ENCODE results near the gene POLR1E. TPM values are rescaled to one million over a fixed set of nuclear protein-coding genes. Genes with fewer than 3 reads are reported as not detected.
A peak's percentile ranks its signal among the peaks of the same experiment; 100 is the strongest.

The POLR1E gene
- polyA plus RNA-seq, 1 donor (not counting 4 experiments of a cell fraction or from before 2014, with no cell fraction given): 44.4 TPM

GRCh38 chr9:37464426-37465248, 21.1 kb upstream of the POLR1E start:
- Histone ChIP-seq H3K79me2 (ENCODE audit: control insufficient read depth, insufficient read depth, low read length) (peaks cover 45% of the 10 kb centered on the region), H3K4me1 (ENCODE audit: control insufficient read depth, extremely low read depth, insufficient read depth, low read length) (peaks cover 22% of the 10 kb centered on the region), H3K9ac (ENCODE audit: control insufficient read depth, extremely low read depth, insufficient read depth, low read length) (peak overlapping the region; percentile 93), H3K27ac (ENCODE audit: control insufficient read depth, insufficient read depth, low read length) (peak overlapping the region; percentile 95), H2AFZ (ENCODE audit: control insufficient read depth, low read length) (peak overlapping the region; percentile 83), H3K4me3 (ENCODE audit: control insufficient read depth in 2 of 3, extremely low read depth in 1 of 3, insufficient read depth in 2 of 3, low read depth in 1 of 3, low read length in 3 of 3) (peak overlapping the region; percentile 66 to 85 (median 82)), H3K9me3 (ENCODE audit: control insufficient read depth, low read depth, low read length) (no peaks in the 10 kb centered on the region), H3K4me2 (ENCODE audit: control insufficient read depth, extremely low read depth, insufficient read depth, low read depth, low read length) (peak overlapping the region; percentile 96), H3K9me1 (ENCODE audit: control insufficient read depth, extremely low read depth, insufficient read depth, low read length) (no peaks in the 10 kb centered on the region), H4K20me1 (ENCODE audit: control insufficient read depth, extremely low read depth, insufficient read depth, low read length) (no peaks in the 10 kb centered on the region), H3K27me3 (ENCODE audit: control insufficient read depth, extremely low read depth, insufficient read depth, low read length) (no peaks in the 10 kb centered on the region), H3K36me3 (ENCODE audit: control insufficient read depth in 2 of 2, extremely low read depth in 1 of 2, insufficient read depth in 2 of 2, low read length in 2 of 2) (no peaks in the 10 kb centered on the region)
- peak; percentile 48 for FAIRE-seq
- TF ChIP-seq EZH2 (IDR thresholded peaks at IDR 0.05; ENCODE audit: low read length) (no peak), CTCF (optimal IDR thresholded peaks at IDR 0.05 in 1 of 3, IDR thresholded peaks at IDR 0.05 in 1 of 3, conservative IDR thresholded peaks at IDR 0.05 in 1 of 3; ENCODE audit: extremely low read depth in 1 of 3, insufficient read depth in 2 of 3, low read length in 3 of 3) (no peak)
- DNase-seq (ENCODE audit: low read depth, low spot score): no peak
- dilution Hi-C loops (cut with MboI; ENCODE audit: extremely low pct_ligation_motif_present, low sequenced_read_pairs): no loop called here

GRCh38 chr9:37465249-37466036, 20.3 kb upstream of the POLR1E start, which contains the start of gene ZBTB5:
Gene ZBTB5 (minus strand): TSS chr9:37465450. CDS start chr9:37442551, 22,899 bp downstream.
- Histone ChIP-seq H3K27ac (ENCODE audit: control insufficient read depth, insufficient read depth, low read length) (peak within 1 kb of the TSS; percentile 95), H3K4me2 (ENCODE audit: control insufficient read depth, extremely low read depth, insufficient read depth, low read depth, low read length) (peak within 1 kb of the TSS; percentile 96), H4K20me1 (ENCODE audit: control insufficient read depth, extremely low read depth, insufficient read depth, low read length) (no peaks in the 10 kb centered on the region), H3K4me1 (ENCODE audit: control insufficient read depth, extremely low read depth, insufficient read depth, low read length) (peaks cover 22% of the 10 kb centered on the region), H3K9me3 (ENCODE audit: control insufficient read depth, low read depth, low read length) (no peaks in the 10 kb centered on the region), H3K36me3 (ENCODE audit: control insufficient read depth in 2 of 2, extremely low read depth in 1 of 2, insufficient read depth in 2 of 2, low read length in 2 of 2) (no peaks in the 10 kb centered on the region), H3K27me3 (ENCODE audit: control insufficient read depth, extremely low read depth, insufficient read depth, low read length) (no peaks in the 10 kb centered on the region), H3K4me3 (ENCODE audit: control insufficient read depth in 2 of 3, extremely low read depth in 1 of 3, insufficient read depth in 2 of 3, low read depth in 1 of 3, low read length in 3 of 3) (peak within 1 kb of the TSS; percentile 82 to 85 (median 84)), H3K9me1 (ENCODE audit: control insufficient read depth, extremely low read depth, insufficient read depth, low read length) (no peaks in the 10 kb centered on the region), H3K79me2 (ENCODE audit: control insufficient read depth, insufficient read depth, low read length) (peaks cover 39% of the 10 kb centered on the region), H2AFZ (ENCODE audit: control insufficient read depth, low read length) (peak within 1 kb of the TSS; percentile 83), H3K9ac (ENCODE audit: control insufficient read depth, extremely low read depth, insufficient read depth, low read length) (peak within 1 kb of the TSS; percentile 93)
- FAIRE-seq (peak; percentile 84), DNase-seq (ENCODE audit: low read depth, low spot score) (peak; percentile 98)
- dilution Hi-C loops (cut with MboI; ENCODE audit: extremely low pct_ligation_motif_present, low sequenced_read_pairs): no loop called here
- TF ChIP-seq EZH2 (IDR thresholded peaks at IDR 0.05; ENCODE audit: low read length) (no peak), CTCF (optimal IDR thresholded peaks at IDR 0.05 in 1 of 3, IDR thresholded peaks at IDR 0.05 in 1 of 3, conservative IDR thresholded peaks at IDR 0.05 in 1 of 3; ENCODE audit: extremely low read depth in 1 of 3, insufficient read depth in 2 of 3, low read length in 3 of 3) (no peak)

All from keratinocyte (primary cell).